B cell (primary cell): ENCODE measurements around the gene ORMDL3.

ENCODE experiments used
- EZH2 ChIP-seq: IDR thresholded peaks from 2 replicates; pipeline ENCODE4 v1.6.1; 2012; ENCODE audit warnings: borderline replicate concordance, low read depth, mild to moderate bottlenecking, moderate library complexity, low read length; ENCODE audit not compliant: insufficient read depth, poor library complexity, severe bottlenecking
- TF ChIP-seq, protein P1 (sequence below): fragments of 200-600 bp; IDR thresholded peaks from one replicate; pipeline ENCODE4 v1.8.0; 2022; ENCODE audit warnings: antibody characterized with exemption, mild to moderate bottlenecking

DNA sequence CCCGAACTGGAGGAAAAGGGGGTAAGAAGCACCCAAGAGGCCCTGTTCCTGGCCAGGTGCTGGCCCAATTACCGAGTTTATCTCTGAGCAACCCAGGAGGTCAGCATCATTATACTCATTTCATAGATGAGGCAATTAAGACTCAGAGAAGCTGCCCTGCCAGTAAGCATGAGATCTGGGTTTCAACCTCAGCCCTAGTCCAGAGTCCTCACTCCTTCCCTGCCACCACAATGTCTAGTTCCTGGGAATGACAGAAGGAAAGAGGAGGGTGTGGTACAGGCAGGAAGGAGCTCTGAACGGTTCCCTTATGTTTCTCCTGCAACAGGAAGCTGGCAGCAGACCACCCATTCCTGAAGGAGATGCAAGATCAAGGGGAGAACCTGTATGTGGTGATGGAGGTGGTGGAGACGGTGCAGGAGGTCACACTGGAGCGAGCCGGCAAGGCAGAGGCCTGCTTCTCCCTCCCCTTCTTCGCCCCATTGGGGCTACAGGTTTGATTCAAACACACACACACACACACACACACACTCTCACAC, 42.8 kb upstream of the ORMDL3 start:
- TF ChIP-seq, protein P1, sequence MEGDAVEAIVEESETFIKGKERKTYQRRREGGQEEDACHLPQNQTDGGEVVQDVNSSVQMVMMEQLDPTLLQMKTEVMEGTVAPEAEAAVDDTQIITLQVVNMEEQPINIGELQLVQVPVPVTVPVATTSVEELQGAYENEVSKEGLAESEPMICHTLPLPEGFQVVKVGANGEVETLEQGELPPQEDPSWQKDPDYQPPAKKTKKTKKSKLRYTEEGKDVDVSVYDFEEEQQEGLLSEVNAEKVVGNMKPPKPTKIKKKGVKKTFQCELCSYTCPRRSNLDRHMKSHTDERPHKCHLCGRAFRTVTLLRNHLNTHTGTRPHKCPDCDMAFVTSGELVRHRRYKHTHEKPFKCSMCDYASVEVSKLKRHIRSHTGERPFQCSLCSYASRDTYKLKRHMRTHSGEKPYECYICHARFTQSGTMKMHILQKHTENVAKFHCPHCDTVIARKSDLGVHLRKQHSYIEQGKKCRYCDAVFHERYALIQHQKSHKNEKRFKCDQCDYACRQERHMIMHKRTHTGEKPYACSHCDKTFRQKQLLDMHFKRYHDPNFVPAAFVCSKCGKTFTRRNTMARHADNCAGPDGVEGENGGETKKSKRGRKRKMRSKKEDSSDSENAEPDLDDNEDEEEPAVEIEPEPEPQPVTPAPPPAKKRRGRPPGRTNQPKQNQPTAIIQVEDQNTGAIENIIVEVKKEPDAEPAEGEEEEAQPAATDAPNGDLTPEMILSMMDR, result no peak
- TF ChIP-seq EZH2, result no peak
